ENCODE measurements around the gene SIL1.
"Not testable (repeated sequence)": the region's sequence is repeated elsewhere in the genome, so short reads cannot be mapped to it uniquely, and the experiment has no call there.

Gene SIL1

GRCh38 chr5:139061856-139062255 lies 136.3 kb downstream of the SIL1 start:
- Histone ChIP-seq H2AFZ (ENCODE audit: low read length) (no peak overlapping the region), H3F3A (ENCODE audit: insufficient read depth, low read length) (no peaks in the 10 kb centered on the region), H4K20me1 (ENCODE audit: insufficient read depth, low read length) (no peaks in the 10 kb centered on the region), H3K27me3 (ENCODE audit: insufficient read depth, low read length) (no peaks in the 10 kb centered on the region), H3K9me2 (ENCODE audit: low read depth, low read length) (no peaks in the 10 kb centered on the region), H3K4me1 (ENCODE audit: insufficient read depth, low read length, severe bottlenecking) (peaks cover 12% of the 10 kb centered on the region), H3K4me2 (ENCODE audit: low read length) (no peak overlapping the region; the same call in 1 of the 2 replicates), H3K9ac (ENCODE audit: low read length) (no peak overlapping the region), H3K79me2 (ENCODE audit: insufficient read depth, low read length) (no peaks in the 10 kb centered on the region), H3K36me3 (ENCODE audit: insufficient read depth, low read length) (no peaks in the 10 kb centered on the region), H3K4me3 (ENCODE audit: low read depth, low read length, poor library complexity, severe bottlenecking) (no peak overlapping the region), H3K9me3 (ENCODE audit: low read length) (no peaks in the 10 kb centered on the region), H3K27ac (ENCODE audit: low read depth, low read length, poor library complexity, severe bottlenecking) (no peak overlapping the region)
- TF ChIP-seq EZH2 (IDR thresholded peaks at IDR 0.05; ENCODE audit: borderline replicate concordance, low read length) (no peak), CTCF (IDR thresholded peaks at IDR 0.05; ENCODE audit: low read length) (no peak)

- no peaks in the 10 kb centered on the region for H3K9me2 ChIP-seq (ENCODE audit: low read depth, low read length)
- no peaks in the 10 kb centered on the region for H3K79me2 ChIP-seq (ENCODE audit: insufficient read depth, low read length)
- H3K36me3 ChIP-seq (ENCODE audit: insufficient read depth, low read length): no peaks in the 10 kb centered on the region
- no peaks in the 10 kb centered on the region for H3K9me3 ChIP-seq (ENCODE audit: low read length)
- no peak overlapping the region for H3K9ac ChIP-seq (ENCODE audit: low read length)
- no peak overlapping the region for H3K4me2 ChIP-seq (ENCODE audit: low read length)
- H3K4me3 ChIP-seq (ENCODE audit: low read depth, low read length, poor library complexity, severe bottlenecking): no peak overlapping the region
- peaks cover 12% of the 10 kb centered on the region for H3K4me1 ChIP-seq (ENCODE audit: insufficient read depth, low read length, severe bottlenecking)
- H3F3A ChIP-seq (ENCODE audit: insufficient read depth, low read length): no peaks in the 10 kb centered on the region
- H2AFZ ChIP-seq (ENCODE audit: low read length): no peak overlapping the region
- no peaks in the 10 kb centered on the region for H4K20me1 ChIP-seq (ENCODE audit: insufficient read depth, low read length)
- no peaks in the 10 kb centered on the region for H3K27me3 ChIP-seq (ENCODE audit: insufficient read depth, low read length)
- TF ChIP-seq CTCF (IDR thresholded peaks at IDR 0.05; ENCODE audit: low read length) (no peak), EZH2 (IDR thresholded peaks at IDR 0.05; ENCODE audit: borderline replicate concordance, low read length) (no peak)
- H3K27ac ChIP-seq (ENCODE audit: low read depth, low read length, poor library complexity, severe bottlenecking): no peak overlapping the region
These were observed 136.9 kb downstream of the SIL1 start for GRCh38 chr5:139061274-139061673.

GRCh38 chr5:139058121-139058520 lies 140.0 kb downstream of the SIL1 start:
- Histone ChIP-seq H3K79me2 (ENCODE audit: insufficient read depth, low read length) (no peaks in the 10 kb centered on the region), H3K9me2 (ENCODE audit: low read depth, low read length) (no peaks in the 10 kb centered on the region), H3K27me3 (ENCODE audit: insufficient read depth, low read length) (no peaks in the 10 kb centered on the region), H3K9me3 (ENCODE audit: low read length) (no peaks in the 10 kb centered on the region), H3K36me3 (ENCODE audit: insufficient read depth, low read length) (no peaks in the 10 kb centered on the region), H3K4me3 (ENCODE audit: low read depth, low read length, poor library complexity, severe bottlenecking) (no peak overlapping the region), H3K27ac (ENCODE audit: low read depth, low read length, poor library complexity, severe bottlenecking) (no peak overlapping the region), H4K20me1 (ENCODE audit: insufficient read depth, low read length) (no peaks in the 10 kb centered on the region), H3K4me2 (ENCODE audit: low read length) (no peak overlapping the region), H3K4me1 (ENCODE audit: insufficient read depth, low read length, severe bottlenecking) (peaks cover 12% of the 10 kb centered on the region), H3K9ac (ENCODE audit: low read length) (no peak overlapping the region), H2AFZ (ENCODE audit: low read length) (no peak overlapping the region), H3F3A (ENCODE audit: insufficient read depth, low read length) (no peaks in the 10 kb centered on the region)
- no peak for TF ChIP-seq EZH2 (IDR thresholded peaks at IDR 0.05; ENCODE audit: borderline replicate concordance, low read length)
- no peak for TF ChIP-seq CTCF (IDR thresholded peaks at IDR 0.05; ENCODE audit: low read length)

- not testable (repeated sequence) for H3K9me3 ChIP-seq (ENCODE audit: low read length); H3K79me2 ChIP-seq (ENCODE audit: insufficient read depth, low read length); H3K4me1 ChIP-seq (ENCODE audit: insufficient read depth, low read length, severe bottlenecking); H3K9me2 ChIP-seq (ENCODE audit: low read depth, low read length); H4K20me1 ChIP-seq (ENCODE audit: insufficient read depth, low read length); H3K36me3 ChIP-seq (ENCODE audit: insufficient read depth, low read length); H3K4me3 ChIP-seq (ENCODE audit: low read depth, low read length, poor library complexity, severe bottlenecking); H2AFZ ChIP-seq (ENCODE audit: low read length); H3K27ac ChIP-seq (ENCODE audit: low read depth, low read length, poor library complexity, severe bottlenecking); H3K27me3 ChIP-seq (ENCODE audit: insufficient read depth, low read length); H3K4me2 ChIP-seq (ENCODE audit: low read length); H3F3A ChIP-seq (ENCODE audit: insufficient read depth, low read length); H3K9ac ChIP-seq (ENCODE audit: low read length)
These were observed 140.9 kb downstream of the SIL1 start for GRCh38 chr5:139057045-139057939.

Data from OCI-LY1 (cell line).